GM12873 (cell line): ENCODE data around the gene KRTAP9-1.

ENCODE experiments used
- TF ChIP-seq, protein P1 (sequence below): IDR thresholded peaks from 2 replicates; pipeline ENCODE4 v1.5.1; 2012; ENCODE audit warnings: low read depth, mild to moderate bottlenecking, moderate library complexity, low read length, control low read depth; ENCODE audit not compliant: insufficient read depth; ENCODE audit errors: missing control alignments

The KRTAP9-1 gene

DNA sequence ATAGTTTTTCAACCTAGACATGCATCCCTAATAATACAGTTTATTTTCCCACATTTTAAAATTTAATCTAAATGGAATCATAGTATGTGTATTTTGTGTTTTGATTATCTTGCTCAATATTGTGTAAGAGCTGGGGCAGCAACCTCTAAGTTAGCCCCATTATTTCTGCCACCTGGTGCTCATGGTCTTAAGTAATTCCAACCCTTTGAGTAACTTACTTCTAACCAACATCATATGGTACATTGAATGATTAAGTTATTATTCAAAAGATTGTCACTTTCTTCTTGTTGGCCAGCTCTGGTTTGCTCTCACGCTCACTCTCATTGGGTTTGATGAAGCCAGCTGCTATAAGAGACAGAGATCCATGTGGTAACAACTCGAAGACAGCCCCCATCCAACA is 17.8 kb upstream of the KRTAP9-1 start:
- TF ChIP-seq, protein P1, sequence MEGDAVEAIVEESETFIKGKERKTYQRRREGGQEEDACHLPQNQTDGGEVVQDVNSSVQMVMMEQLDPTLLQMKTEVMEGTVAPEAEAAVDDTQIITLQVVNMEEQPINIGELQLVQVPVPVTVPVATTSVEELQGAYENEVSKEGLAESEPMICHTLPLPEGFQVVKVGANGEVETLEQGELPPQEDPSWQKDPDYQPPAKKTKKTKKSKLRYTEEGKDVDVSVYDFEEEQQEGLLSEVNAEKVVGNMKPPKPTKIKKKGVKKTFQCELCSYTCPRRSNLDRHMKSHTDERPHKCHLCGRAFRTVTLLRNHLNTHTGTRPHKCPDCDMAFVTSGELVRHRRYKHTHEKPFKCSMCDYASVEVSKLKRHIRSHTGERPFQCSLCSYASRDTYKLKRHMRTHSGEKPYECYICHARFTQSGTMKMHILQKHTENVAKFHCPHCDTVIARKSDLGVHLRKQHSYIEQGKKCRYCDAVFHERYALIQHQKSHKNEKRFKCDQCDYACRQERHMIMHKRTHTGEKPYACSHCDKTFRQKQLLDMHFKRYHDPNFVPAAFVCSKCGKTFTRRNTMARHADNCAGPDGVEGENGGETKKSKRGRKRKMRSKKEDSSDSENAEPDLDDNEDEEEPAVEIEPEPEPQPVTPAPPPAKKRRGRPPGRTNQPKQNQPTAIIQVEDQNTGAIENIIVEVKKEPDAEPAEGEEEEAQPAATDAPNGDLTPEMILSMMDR = no peak

DNA sequence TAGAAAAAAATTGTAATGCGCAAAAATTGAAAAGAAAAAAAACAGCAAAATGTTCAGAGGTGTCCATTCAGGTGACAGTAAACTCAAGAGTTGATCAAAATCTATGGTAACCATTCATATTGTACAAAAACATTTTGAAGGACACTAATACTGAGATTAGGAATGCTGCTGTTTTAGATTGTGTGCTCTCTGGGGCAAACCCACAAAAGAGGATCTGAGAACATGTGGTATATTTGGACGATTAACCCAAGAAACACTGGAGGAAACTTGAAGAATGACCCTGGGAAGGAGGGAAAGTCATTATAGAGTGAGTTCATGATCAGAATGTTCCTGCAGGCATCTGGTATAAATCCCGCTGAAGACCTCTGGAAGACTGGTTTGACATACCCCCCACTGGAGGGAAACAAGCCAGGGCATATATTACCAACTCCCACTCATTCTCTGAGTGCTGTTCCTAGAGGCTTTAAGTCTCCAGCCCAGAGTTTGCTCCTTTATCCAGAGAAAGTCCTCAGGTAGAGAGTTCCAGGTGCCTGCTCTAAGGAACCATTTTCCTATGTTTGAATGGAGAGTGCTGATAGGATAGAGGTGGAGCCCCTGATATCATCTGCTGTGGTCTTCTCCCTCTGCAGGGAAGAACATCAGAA is 12.8 kb upstream of the KRTAP9-1 start:
- TF ChIP-seq, protein P1 = no peak

DNA sequence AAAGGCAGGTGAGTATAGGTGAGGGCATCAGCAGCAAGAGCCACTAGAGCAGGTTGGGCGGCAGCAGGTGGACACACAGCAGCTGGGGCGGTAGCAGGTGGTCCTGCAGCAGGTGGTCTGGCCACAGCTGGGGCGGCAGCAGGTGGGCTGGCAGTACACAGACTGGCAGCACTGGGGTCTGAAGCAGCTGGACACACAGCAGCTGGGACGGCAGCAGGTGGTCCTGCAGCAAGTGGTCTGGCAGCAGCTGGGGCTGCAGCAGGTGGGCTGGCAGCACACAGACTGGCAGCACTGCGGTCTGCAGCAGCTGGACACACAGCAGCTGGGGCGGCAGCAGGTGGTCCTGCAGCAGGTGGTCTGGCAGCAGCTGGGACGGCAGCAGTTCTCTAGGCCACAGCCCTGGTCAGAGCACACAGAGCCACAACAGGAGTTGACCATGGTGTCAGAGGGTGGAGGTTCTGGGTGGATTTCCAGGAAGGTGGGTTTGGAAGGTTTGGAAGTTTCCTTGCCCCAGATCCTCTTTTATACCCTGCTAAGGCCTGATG is 11.9 kb upstream of the KRTAP9-1 start, which contains the start of gene KRTAP4-2:
KRTAP4-2 (minus strand) TSS at position 495 of the 545 bp plus-strand sequence; CDS start at position 438, 57 bp downstream.
- TF ChIP-seq, protein P1 = no peak

DNA sequence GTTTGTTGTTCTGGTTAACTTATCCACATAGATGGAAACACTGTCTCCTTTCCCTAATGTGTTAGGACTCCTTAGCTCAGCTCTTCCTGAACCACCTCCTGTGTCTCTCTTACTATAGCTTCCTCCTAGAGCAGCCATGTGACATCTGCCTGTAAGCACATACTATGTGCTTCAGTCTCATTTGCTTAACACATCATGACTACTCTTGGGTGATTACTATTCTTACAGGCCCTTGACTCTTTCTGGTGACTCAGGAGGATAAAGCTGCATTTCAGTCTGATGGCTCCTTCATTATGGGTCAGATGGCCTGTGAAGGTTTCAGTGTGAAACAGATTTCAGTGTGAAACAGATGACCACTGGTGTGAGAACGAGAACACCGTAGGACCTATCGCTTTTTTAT is 11.3 kb upstream of the KRTAP9-1 start:
- TF ChIP-seq, protein P1 = no peak

DNA sequence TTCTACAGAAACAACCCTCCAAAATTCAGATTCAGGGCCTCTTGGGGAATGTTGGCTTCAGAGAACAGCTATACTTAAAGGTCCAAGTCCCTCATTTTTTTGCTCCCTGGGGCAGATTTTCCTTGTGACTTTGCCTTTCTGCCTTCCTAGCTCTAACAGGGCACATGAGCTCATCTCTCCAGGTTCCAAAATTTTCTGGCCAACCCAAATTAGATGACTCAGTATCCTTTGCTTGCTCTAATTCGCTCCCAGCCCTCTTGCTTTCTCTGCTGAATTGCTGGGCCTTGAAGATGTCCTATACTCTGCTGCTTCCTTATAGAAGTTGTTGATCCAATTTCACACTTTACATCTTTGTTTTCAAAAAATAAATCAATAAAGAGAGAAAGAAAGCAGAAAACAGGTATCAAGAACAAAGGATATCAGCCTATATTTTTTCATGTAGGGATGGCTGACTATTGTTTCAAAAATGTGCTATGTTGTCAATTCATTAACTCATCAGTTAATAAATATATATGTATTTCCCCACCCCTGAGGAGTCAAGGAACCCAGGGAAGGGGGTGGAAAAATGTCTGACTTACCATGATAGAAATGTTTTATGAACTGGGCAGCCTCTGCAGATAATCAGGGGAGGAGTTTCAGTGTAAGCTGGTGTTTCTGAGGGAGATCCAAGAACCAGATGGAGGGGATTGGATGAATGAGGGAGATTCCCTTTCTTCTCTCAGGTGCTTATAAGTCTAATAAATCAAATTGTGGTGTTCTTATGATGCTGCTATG is 10.7 kb upstream of the KRTAP9-1 start:
- TF ChIP-seq, protein P1 = no peak

DNA sequence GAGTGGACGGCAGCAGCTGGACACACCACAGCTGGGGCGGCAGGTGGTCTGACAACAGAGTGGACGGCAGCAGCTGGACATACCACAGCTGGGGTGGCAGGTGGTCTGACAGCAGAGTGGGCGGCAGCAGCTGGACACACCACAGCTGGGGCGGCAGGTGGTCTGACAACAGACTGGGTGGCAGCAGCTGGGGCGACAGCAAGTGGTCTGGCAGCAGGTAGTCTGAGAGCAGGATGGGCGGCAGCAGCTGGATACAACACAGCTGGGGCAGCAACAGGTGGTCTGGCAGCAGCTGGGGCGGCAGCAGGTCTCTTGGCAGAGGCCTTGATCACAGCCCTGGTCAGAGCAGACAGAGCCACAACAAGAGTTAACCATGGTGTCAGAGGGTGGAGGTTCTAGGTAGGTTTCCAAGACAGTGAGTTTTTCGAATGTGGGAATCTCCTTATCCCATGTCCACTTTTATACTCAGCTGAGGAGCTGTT is 5.2 kb upstream of the KRTAP9-1 start, which contains the start of gene KRTAP4-1:
KRTAP4-1 (minus strand) TSS at position 432 of the 482 bp plus-strand sequence; CDS start at position 375, 57 bp downstream.
- TF ChIP-seq, protein P1 = no peak

DNA sequence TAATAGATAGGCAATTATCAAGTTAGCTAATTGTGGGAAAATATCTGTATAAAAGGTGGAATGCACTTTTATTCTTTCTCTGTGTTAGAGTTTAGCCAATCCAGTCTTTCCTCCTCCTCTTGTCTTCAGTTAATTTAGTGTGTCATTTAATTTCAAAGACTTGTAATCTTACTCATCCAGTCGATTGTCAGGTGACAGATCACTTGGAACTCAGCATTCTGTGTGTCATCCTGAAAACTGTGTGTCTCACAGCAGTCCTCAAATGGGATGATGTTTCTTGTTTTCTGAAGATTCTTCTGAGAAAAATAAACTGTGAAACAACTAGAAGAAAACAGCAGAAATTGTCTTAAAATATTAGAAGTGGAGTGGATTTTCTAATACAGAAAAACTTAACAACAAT is 4.7 kb upstream of the KRTAP9-1 start:
- TF ChIP-seq, protein P1 = no peak
